ENCODE data around the gene GALT.
A peak's percentile ranks its signal among the peaks of the same experiment; 100 is the strongest.

The GALT gene

DNA sequence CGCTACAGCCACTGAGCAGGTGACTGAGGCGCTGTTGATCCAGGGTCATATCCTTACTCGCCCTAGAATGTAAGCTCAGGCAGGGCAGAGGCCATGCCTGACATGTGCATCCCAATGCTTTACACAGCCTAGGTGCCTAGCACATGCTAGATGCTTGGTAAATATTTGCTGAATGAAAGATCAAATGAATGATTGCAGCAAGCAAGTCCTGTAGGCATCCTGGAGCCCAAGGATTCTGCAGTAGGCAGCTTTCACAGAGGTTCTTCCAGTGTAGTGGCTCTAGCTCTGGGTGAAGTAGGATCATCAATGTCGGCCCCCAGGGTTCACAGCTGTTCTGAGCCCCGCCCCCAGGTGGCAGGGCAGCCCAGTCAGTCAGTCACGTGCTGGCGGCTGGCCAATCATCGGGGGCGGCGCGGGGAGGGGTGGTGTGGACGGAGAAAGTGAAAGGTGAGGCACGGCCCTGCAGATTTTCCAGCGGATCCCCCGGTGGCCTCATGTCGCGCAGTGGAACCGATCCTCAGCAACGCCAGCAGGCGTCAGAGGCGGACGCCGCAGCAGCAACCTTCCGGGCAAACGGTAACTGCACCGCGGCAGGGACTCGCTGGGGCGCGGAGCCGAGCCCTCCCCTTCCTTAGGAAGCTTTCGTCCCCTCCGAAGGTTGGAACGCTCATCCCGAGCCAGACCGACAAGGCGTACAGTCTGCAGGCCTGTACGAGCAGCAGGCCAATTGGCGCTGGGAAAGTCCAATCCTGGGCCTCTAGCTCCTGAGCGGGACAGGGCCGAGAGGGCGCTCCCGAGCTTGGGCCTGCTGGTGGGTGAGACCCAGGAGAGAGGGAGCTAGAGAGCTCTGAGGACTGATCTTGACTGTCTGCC, at the start of gene GALT:
Gene GALT (plus strand): TSS at position 465 of the 873 bp plus-strand sequence. CDS start 30 bp downstream, at position 495.
- DNase-seq = peak; percentile 42 to 89 (median 82)

DNA sequence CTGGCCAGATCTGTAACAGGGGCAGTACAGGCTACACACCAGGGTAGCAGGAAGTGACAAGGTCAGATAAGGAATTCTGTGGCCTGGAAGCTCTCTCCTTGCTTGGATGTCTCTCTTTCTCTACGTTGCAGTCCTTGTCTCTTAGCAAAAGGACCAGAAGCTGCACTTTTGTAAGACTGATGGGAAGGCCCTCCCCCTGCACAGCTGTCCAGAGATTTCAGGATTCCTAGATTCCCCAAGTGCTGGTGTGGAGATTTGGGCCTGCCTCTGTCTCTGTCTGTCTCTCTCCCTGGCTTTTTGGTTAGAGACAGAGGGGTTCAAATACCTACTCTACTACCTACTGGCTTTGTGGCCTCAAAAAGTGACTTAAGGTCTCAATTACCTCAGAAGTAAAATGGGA, 46.9 kb upstream of the GALT start:
- DNase-seq = no peak

DNA sequence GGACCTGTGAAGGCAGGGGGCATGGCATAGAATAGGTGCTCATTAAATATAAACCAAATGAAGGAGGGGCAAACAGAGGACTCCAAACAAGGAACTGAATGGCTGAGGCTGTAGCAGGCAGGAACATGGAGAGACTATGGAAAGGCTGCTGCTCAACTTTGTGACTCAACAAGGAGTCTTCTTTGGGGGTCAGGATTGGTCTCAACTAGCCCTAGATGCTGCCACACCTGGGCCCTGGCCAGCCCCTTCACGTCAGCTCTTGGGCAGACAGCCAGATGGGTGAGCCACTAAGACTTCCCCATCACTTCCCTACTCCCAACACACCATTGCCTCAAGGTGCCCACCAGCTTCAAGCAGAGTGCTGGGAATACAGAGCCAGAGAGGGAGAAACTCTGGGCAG, 45.6 kb upstream of the GALT start:
- DNase-seq = no peak

DNA sequence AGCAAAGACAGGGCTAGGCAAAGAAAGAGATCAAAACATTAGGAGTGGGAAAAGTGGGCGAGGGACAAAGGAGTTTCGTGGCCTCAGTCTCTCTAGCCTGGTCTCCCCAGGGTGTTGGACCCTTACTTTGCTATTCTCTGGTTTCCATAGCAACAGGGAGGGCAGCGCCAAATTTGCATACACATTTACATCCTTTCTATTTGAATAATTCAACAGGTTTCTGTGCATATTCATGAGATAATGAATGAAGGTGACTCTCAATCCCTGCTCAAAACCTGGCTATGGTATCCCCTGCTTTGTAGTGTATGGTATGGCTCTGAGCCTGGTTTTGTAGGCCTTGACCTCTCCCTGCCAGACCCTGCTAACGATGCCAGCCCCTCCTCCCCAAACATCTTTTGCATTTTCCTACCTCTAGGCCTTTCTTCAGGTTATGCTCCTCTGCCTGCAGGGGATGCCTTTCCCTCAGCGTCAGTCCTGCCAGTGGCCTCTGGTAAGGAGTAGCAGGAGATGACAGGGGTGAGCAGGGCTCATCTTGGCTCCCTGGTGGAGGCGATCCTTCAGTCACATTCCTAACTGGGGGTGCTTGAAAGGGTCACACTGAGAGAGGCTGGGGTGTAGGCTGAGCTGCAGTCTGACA, 44.4 kb upstream of the GALT start:
- no peak for DNase-seq

DNA sequence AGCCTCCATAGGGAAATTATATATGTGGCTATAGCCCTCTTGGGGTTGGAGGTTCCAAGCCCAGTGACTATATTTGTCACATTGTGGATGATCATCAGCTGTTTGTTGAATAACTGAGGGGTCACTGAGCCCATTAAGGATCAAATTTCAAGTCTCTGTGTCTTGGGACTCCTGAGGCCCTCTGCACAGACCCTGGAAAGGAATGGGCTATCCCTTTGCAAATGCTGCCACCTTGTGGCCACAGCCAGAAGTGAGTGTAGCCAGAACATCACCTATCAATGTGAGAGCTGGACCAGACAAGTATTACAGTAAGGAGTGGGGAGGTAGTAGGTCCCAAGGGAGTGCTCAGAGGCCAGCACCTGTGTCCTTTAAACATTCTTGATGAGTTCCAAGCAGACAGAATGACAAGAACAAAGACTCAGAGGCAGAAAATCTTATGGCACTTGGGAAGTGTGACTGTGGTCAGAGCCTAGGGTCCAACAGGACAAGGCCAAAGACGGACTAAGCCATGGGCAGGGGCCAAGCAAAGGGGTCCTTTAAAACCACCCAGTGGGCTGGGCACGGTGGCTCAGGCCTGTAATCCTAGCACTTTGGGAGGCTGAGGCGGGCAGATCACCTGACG, 42.8 kb upstream of the GALT start:
- DNase-seq = peak in 11 of 14 donors; percentile 16 to 73 (median 58)

DNA sequence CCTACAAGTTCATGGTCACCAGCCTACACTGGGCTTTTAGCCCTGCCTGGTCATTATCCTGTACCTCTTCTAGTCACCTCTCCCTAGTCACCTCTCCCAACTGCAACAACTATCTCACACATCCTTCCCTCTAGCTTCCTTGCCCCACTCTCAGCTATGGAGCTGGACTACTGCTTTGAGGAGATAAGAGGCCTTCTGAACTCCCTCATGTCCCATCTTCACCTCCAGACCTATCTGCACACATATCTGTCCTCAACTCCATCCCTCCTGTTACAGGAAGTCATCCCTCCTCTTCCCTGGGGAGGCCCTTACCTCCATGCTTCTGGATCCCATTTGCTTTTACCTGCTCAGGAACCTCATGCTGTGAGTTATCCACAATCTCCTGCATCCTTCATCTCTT, 40.3 kb upstream of the GALT start:
- DNase-seq = no peak

DNA sequence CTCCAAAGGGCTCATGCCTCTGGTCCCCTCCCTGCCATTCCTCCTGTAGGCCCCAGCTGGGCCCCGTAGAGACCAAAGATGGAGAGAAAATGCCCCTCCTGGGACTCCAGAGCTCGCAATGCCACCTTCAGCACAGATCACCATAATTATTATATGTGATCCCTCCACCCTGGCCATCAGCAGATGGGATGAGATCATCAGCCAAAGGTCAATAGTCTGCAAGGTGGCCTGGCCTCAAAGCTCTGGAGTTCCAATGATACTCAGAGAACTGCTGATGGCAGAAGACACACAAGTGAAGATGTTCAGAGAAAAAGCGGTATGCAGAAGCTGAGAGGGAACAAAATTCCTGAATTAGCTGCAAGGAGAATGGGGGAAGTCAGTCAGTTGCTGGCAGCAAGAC, 39.6 kb upstream of the GALT start:
- no peak for DNase-seq

DNA sequence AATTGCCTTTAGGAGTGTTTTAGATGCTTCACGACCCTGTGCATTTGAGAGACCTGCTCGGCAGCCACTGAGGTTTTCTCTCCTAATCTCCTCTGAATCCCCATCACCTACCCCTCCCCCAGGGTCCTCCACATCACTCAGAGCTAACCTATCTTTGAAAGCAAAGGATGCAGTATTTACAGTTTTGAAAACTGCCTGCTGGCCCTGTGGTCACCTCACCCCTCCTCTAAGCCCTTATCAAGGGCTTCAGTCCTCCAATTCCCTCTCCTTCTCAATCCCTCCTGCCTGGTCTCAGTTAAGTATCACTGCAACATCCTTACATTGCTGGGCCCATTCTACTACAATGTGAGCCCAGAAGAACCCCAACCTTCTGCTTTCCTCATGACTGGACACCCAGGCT, 39.1 kb upstream of the GALT start:
- no peak for DNase-seq

DNA sequence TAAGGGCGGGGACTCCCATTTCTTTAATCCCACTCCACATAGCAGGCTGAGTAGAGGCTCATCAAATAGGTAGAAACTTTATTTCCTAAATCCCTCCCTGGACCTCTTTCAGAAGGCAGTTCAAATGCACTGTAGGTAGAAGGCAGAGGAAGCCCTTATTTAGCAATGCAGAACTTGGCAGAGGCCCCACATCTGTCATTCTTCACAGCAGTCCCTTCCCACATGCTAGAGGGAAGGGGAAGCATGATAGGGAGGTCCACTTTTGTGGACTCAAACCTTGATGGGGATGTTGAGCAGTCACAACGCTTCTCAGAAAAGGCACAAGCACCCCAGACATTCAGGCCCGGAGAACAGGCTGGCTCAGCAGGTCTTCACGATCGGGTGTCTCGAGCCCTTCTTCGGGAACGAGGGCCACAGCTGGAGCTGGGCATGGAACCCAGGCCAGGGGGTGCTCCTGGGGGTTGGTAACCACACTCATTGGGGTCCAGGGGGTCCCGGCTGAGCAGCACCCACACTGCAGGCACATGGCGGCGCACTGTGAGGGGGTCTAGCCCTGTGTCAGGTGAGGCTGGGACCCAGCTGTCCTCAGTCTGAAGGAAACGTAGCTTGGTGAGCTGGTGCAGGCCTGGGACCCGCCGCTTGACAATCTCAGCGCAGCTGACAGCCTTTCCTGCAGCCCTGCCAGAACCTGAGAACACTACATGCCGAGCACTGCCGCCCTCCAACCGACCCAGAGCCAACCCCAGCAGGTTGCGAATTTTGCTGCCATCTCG, 35.9 kb upstream of the GALT start:
- peak in 1 of 14 donors; percentile 70 for DNase-seq

DNA sequence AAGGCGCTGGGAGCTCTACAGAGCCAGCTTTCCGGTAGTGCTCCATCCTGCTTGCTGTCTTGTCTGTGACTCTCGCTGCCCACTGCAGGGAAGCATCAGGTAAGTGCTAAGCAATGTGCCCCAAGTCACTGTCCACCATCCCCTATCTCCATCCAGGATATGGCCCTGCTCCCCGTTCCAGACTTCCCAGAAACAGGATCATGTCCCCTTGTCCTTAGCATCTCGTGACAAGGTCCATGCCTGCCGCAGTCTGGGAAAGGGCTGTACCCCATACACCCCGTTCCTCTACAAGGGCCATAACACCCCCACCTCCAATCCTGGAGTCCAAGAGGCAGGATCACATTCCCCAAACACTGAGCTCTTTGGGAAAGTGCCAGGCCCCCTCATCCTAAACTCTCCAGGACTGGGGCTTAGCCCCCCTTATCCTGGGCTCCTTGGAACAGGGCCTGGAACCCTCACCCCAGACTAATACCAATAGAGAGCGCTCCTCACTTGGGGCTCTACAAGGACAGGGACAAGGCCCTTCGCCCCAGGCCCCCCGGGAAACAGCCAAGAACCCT, 35.1 kb upstream of the GALT start:
- DNase-seq = peak in 3 of 14 donors; percentile 29 to 70 (median 51)

DNA sequence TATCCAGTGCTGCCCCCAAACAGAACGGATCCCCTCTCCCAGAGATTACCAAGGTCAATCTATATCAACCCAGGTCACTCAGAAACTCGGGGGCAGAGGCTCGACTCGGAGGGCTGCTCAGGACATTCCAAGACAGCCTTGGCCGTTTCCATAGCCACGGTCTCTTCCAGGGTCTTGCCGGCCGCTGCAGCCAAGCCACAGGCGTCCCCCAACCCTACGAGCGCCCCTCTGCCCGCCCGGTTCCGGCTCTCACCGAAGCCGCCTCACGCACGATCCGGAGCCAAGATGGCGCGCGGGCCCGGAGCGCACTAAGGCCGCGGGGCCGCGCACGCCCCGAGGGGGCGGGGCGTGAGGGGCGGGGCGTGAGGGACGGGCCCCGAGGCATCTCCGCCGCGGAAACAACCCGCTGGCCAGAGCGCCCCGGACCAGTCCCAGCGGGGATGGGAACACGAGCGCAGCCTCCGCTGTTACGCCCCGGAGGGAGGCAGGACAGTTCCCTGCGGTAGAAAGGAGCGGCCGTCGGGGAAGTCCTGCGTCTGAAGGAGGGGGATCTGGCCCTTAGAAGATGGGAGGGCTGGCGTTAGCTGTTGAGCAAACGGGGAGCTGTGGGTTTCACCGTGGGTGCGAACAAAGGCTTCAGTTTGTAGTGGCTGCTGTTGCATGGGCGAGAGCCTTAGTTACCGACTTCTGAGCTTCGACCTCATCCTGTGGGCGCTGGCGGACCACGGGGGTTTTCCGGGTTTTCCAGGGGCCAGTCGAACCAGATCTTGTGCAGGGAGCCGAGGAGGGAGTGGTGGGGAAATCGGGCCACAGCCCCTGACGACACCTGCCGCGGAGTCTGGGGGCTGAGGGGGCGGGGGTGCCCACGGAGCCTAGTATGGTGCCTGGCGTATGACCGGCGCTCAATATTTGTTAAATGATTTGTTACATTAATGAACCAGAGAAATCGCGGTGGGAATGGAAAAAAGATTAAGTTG, 34.4 kb upstream of the GALT start, which contains the start of gene RPP25L:
Gene RPP25L (minus strand): TSS at position 287 of the 977 bp plus-strand sequence. CDS start 801 bp downstream, outside the sequence.
- DNase-seq = peak in 13 of 14 donors; percentile 54 to 88 (median 72)

DNA sequence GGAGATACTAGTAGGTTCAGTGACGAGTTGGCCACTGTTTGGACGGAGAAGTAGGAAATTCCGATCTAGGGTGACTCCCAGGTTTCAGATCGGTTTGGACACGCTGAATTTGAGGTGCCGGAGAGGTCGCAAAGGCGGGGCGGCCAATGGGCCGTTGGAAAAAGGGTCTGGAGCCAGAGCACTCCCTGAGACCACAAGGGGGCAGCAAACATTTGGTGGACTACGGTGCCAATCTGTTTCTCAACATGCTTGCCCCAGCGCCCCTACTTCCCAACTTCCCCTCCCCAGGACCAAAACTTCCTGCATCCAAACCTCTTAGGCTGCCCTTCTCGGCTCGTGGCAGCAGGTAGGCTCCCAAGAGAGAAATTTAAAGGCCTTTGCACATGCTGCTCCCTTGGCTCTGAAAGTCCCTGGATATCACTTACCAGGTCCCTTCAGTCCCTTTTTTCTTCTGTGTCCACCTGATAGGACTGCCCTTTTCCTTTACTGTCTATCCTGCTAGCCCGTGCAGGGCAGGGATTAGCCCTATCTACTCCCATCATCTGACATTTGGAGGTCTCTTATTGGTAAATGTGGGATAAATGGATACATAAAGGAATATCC, 33.6 kb upstream of the GALT start:
- DNase-seq = peak in 12 of 14 donors; percentile 21 to 70 (median 59)

DNA sequence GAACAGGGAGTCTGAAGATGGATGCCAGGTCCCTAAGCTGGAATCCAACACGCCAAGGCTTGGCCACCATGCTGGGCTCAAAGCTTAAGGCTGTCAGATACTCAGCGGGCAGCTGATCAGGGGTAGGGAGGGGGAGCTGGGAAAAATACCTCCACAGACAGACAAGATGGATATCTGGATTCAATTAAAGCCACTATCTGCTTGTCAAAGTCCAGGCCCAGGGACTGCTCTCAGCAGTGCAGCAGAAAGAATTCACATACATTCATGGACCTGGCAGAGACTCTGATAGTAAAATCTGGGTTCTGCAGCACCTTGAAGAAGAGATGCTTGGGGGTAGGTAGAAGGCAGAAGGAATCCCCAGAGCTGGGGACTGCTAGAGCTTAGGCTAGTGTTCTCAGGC, 31.3 kb upstream of the GALT start:
- no peak for DNase-seq

DNA sequence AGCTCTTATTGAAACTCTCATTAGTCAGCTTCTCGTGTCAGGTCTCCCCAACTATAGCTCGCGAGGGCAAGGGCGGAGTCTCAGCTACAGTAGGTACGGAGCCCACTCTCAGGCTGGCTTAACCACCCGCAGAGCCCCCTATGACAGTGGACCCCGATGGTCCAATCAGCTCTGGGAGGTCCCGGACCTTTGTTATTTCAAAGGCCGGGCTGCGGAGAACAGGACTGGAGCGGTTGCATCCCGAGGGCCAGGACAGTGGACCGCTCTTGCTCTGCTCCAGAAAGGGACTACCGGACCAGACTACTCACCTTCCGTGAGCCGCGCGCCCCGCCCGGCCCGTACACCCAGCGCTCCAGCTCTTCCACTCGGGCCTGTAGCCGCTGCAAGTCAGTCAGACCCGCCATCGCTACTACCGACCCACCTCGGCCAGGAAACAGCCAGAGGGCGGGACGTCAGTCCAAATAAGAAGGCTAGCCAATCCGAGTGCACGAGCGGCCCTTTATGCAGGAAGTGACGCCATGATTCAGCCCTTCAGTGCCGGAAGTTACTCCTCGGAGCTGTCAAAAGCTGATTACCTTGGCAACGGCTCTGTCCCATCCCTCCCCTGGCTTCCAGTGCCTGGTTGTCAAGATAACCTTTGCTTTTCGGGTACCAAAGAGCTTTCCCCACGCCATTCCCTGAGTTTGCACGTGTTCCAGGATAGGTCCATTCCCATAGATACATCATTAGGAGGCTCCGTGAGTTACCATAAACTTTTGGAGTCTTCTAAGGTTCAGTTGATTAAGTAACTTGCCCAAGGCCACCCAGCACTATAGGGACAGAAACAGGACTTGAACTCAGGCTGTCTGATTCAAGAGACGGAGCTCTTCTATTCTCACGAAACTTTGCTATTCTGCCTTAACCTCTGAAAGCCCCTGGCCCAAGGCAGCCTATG, 26.1 kb upstream of the GALT start, which contains the start of gene DCTN3:
Gene DCTN3 (minus strand): TSS at position 435 of the 934 bp plus-strand sequence. CDS start 31 bp downstream, at position 404.
- peak; percentile 26 to 95 (median 86) for DNase-seq

DNA sequence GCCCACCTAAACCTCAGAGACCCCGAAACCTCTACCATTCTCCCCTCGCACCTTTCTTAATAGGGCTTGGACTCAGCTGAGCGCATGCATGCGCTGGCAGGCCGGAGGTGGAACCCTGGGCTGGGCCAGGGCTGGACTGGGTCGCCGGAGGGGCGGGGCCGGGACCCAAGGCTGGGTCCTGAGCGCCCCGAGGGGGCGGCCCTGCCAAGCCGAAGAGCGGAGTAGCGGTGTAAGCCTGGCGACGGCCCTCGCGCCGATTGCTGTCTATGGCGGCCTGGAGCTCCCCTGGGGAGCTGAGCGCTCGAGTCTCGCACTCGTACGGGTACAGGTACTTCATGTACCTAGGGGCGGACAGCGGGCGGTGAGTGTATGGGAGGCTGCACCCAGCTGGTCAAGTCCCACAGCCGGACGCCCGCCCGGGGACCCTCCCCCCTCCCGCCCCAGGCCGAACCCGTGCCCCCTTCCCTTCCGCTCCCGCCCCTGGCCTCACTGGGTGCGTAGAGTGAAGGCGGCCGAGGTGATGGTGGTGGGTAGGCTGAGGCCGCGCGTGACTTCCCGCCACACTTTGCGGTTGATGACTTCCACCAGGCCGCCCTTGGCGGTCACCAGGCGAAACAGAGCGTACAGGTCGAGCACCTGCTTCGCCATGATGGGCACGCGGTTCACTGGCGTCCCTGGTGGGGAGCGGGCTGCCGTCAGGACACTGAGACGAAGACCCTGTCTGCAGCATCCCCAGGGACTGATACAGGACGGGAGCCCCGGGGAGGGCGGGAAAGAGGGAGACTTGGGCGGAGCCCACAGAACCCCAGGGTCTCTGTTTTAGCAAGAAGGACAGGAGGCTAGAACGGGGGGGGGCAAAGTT, 22.9 kb upstream of the GALT start:
- no peak for DNase-seq

DNA sequence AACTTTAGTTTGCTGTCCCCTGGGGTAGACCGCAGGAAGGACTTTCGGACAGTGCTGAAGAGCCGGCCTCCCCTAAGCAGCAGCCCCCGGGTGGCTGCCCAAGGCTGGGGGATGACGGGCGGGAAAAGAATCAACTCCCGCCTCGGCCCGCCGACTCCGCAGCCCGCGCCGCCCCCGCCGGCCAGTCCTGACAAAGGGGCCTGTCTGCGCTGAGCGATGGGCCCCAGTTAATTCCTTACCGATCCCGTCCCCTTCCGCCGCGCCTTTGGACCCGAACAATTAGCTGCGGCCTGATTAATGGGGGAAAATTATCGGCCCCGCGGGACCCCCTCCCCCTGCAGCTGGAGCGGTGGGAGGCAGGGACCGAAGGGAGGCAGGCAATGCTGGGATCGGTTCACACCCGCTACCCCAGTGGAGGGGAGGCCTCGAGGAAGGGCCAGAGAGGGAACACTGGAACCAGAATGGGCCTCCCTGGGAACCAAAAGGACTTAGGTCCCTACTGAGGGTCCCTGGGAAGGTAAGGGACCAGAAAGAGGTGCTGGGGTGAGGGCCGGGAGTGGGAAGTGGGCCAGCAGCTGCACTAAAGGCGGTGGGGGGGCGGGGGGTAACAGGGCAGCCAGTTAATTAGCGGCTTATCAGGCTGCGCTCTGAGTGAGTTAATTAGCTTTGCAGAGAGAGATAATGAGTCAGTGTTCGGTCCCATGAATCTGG, 21.8 kb upstream of the GALT start:
- DNase-seq = no peak

DNA sequence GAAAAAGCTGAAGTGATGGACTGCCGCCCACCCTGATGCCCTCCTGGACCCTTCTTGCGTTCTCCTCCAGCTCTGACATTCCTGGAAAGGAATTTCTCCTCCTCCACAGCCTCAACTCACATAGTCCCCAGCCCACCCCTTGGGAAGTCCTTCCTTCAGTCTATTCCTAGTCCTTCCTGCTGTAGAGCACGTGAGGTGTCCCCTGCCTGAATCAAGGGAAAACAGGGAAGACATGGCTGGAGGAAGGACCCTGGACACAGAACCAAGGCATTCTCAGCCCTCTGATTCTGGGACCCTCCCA, 21.3 kb upstream of the GALT start:
- DNase-seq = no peak

Measured in C1 segment of cervical spinal cord (tissue), 14 donors.